ENCODE data around the gene RALA. TPM values are rescaled to one million over a fixed set of nuclear protein-coding genes. Genes with fewer than 3 reads are reported as not detected.
A peak's percentile ranks its signal among the peaks of the same experiment; 100 is the strongest.

The RALA gene
- total and polyA plus RNA-seq, 10 of the 15 experiments (the other 5 are each of a cell fraction or from before 2014, with no cell fraction given), result 7.5 to 53.3 (median 23.1) TPM

GRCh38 chr7:39633563-39634477, 10.4 kb downstream of the RALA start (continued):
- no peak for TF ChIP-seq NR2C2 (IDR thresholded peaks at IDR 0.05; ENCODE audit: borderline replicate concordance, control insufficient read depth, insufficient read length, low read depth)
- no peak for TF ChIP-seq RELA (IDR thresholded peaks at IDR 0.05; ENCODE audit: borderline replicate concordance, partially characterized antibody)
- TF ChIP-seq EZH2 (IDR thresholded peaks at IDR 0.05; ENCODE audit: borderline replicate concordance, control insufficient read depth, low read depth, low read length), result no peak
- no peak for TF ChIP-seq SUPT20H (IDR thresholded peaks at IDR 0.05; ENCODE audit: borderline replicate concordance, control insufficient read depth, low read depth, low read length)
- TF ChIP-seq, protein P1, sequence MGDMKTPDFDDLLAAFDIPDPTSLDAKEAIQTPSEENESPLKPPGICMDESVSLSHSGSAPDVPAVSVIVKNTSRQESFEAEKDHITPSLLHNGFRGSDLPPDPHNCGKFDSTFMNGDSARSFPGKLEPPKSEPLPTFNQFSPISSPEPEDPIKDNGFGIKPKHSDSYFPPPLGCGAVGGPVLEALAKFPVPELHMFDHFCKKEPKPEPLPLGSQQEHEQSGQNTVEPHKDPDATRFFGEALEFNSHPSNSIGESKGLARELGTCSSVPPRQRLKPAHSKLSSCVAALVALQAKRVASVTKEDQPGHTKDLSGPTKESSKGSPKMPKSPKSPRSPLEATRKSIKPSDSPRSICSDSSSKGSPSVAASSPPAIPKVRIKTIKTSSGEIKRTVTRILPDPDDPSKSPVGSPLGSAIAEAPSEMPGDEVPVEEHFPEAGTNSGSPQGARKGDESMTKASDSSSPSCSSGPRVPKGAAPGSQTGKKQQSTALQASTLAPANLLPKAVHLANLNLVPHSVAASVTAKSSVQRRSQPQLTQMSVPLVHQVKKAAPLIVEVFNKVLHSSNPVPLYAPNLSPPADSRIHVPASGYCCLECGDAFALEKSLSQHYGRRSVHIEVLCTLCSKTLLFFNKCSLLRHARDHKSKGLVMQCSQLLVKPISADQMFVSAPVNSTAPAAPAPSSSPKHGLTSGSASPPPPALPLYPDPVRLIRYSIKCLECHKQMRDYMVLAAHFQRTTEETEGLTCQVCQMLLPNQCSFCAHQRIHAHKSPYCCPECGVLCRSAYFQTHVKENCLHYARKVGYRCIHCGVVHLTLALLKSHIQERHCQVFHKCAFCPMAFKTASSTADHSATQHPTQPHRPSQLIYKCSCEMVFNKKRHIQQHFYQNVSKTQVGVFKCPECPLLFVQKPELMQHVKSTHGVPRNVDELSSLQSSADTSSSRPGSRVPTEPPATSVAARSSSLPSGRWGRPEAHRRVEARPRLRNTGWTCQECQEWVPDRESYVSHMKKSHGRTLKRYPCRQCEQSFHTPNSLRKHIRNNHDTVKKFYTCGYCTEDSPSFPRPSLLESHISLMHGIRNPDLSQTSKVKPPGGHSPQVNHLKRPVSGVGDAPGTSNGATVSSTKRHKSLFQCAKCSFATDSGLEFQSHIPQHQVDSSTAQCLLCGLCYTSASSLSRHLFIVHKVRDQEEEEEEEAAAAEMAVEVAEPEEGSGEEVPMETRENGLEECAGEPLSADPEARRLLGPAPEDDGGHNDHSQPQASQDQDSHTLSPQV (IDR thresholded peaks at IDR 0.05), result no peak
- TF ChIP-seq IRF4 (IDR thresholded peaks at IDR 0.05; ENCODE audit: low read depth, low read length), result no peak
- peak; percentile 68 for TF ChIP-seq RUNX3 (IDR thresholded peaks at IDR 0.05; ENCODE audit: low read length)
- TF ChIP-seq NR2F1 (conservative IDR thresholded peaks at IDR 0.05), result peak; percentile 64
- no peak for TF ChIP-seq RAD51 (IDR thresholded peaks at IDR 0.05)
- peak; percentile 37; the same call in 1 of the 2 replicates for TF ChIP-seq IKZF1 (conservative IDR thresholded peaks at IDR 0.05)
- no peak for TF ChIP-seq PML (IDR thresholded peaks at IDR 0.05; ENCODE audit: low read length)
- TF ChIP-seq IKZF2 (IDR thresholded peaks at IDR 0.05), result peak in 1 of 2 experiments; percentile 16; a peak in 2 of 4 replicates
- TF ChIP-seq MTA2 (IDR thresholded peaks at IDR 0.05; ENCODE audit: low read depth), result peak; percentile 58
- TF ChIP-seq ZBTB33 (IDR thresholded peaks at IDR 0.05), result no peak
- TF ChIP-seq NR2C1 (IDR thresholded peaks at IDR 0.05), result no peak
- no peak for TF ChIP-seq CHD4 (IDR thresholded peaks at IDR 0.05)
- TF ChIP-seq, protein P2, sequence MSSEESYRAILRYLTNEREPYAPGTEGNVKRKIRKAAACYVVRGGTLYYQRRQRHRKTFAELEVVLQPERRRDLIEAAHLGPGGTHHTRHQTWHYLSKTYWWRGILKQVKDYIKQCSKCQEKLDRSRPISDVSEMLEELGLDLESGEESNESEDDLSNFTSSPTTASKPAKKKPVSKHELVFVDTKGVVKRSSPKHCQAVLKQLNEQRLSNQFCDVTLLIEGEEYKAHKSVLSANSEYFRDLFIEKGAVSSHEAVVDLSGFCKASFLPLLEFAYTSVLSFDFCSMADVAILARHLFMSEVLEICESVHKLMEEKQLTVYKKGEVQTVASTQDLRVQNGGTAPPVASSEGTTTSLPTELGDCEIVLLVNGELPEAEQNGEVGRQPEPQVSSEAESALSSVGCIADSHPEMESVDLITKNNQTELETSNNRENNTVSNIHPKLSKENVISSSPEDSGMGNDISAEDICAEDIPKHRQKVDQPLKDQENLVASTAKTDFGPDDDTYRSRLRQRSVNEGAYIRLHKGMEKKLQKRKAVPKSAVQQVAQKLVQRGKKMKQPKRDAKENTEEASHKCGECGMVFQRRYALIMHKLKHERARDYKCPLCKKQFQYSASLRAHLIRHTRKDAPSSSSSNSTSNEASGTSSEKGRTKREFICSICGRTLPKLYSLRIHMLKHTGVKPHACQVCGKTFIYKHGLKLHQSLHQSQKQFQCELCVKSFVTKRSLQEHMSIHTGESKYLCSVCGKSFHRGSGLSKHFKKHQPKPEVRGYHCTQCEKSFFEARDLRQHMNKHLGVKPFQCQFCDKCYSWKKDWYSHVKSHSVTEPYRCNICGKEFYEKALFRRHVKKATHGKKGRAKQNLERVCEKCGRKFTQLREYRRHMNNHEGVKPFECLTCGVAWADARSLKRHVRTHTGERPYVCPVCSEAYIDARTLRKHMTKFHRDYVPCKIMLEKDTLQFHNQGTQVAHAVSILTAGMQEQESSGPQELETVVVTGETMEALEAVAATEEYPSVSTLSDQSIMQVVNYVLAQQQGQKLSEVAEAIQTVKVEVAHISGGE (CRISPR knock-in tag; IDR thresholded peaks at IDR 0.05), result no peak
- TF ChIP-seq TCF7 (IDR thresholded peaks at IDR 0.05; ENCODE audit: borderline replicate concordance), result no peak
- no peak for TF ChIP-seq MYB (IDR thresholded peaks at IDR 0.05; ENCODE audit: borderline replicate concordance, low read depth, low read length)
- peak in 1 of 2 experiments; percentile 21; a peak in 1 of 4 replicates for TF ChIP-seq EP300 (IDR thresholded peaks at IDR 0.05; ENCODE audit: borderline replicate concordance in 1 of 2, control insufficient read depth in 1 of 2, low read depth in 2 of 2, low read length in 2 of 2)
